Mesendoderm (in vitro differentiated cells): Measurements from ENCODE around the gene UNCX. TPM values are rescaled to one million over a fixed set of nuclear protein-coding genes. Genes with fewer than 3 reads are reported as not detected.

Experiments used
- DNase-seq: peaks from one replicate; pipeline ENCODE4 v3.0.0; 2013
- H2AK5ac ChIP-seq: 2 replicates; pipeline ENCODE4 v1.6.1; 2013; ENCODE audit warnings: low read length, inconsistent platforms
- H2BK120ac ChIP-seq: 2 replicates; pipeline ENCODE4 v1.6.1; 2013; ENCODE audit warnings: low read depth, mild to moderate bottlenecking, low read length, moderate library complexity, mixed read lengths
- H2BK15ac ChIP-seq: replicated peaks from 2 replicates; pipeline ENCODE4 v1.6.1; 2013; ENCODE audit warnings: low read depth, mild to moderate bottlenecking, moderate library complexity
- H2BK5ac ChIP-seq: 2 replicates; pipeline ENCODE4 v1.6.1; 2013; ENCODE audit warnings: low read length, inconsistent platforms
- H3K18ac ChIP-seq: 2 replicates; pipeline ENCODE4 v1.6.1; 2013; ENCODE audit warnings: mild to moderate bottlenecking, low read length, mixed read lengths
- H3K23ac ChIP-seq: one replicate; pipeline ENCODE4 v1.6.1; 2013; ENCODE audit warnings: low read length
- H3K27ac ChIP-seq: 2 replicates; pipeline ENCODE4 v1.5.1; 2013; ENCODE audit warnings: low read depth, mild to moderate bottlenecking, inconsistent platforms, low read length, moderate library complexity
- H3K27me3 ChIP-seq: 2 replicates; pipeline ENCODE4 v1.6.1; 2013; ENCODE audit warnings: low read length, control low read depth, mild to moderate bottlenecking, inconsistent platforms; ENCODE audit not compliant: insufficient read depth, poor library complexity
- H3K36me3 ChIP-seq: 2 replicates; pipeline ENCODE4 v1.6.1; 2013; ENCODE audit warnings: low read length, inconsistent platforms; ENCODE audit not compliant: control insufficient read depth, insufficient read depth
- H3K4ac ChIP-seq: one replicate; pipeline ENCODE4 v1.6.1; 2013; ENCODE audit warnings: low read depth, mild to moderate bottlenecking, low read length, moderate library complexity
- H3K4me1 ChIP-seq: 2 replicates; pipeline ENCODE4 v1.6.1; 2013; ENCODE audit warnings: low read depth, low read length, inconsistent platforms; ENCODE audit not compliant: control insufficient read depth
- H3K4me2 ChIP-seq: 2 replicates; pipeline ENCODE4 v1.6.1; 2013; ENCODE audit warnings: low read length
- H3K4me3 ChIP-seq: 2 replicates; pipeline ENCODE4 v1.5.1; 2013; ENCODE audit warnings: mild to moderate bottlenecking, low read length
- H3K56ac ChIP-seq: one replicate; pipeline ENCODE4 v1.6.1; 2013; ENCODE audit warnings: low read length
- H3K79me1 ChIP-seq: 2 replicates; pipeline ENCODE4 v1.6.1; 2013; ENCODE audit warnings: low read length, inconsistent platforms
- H3K79me2 ChIP-seq: 2 replicates; pipeline ENCODE4 v1.6.1; 2013; ENCODE audit warnings: mild to moderate bottlenecking, low read length; ENCODE audit not compliant: control insufficient read depth, insufficient read depth
- H3K9ac ChIP-seq: 2 replicates; pipeline ENCODE4 v1.6.1; 2013; ENCODE audit warnings: low read length, inconsistent platforms
- H4K5ac ChIP-seq: one replicate; pipeline ENCODE4 v1.6.1; 2013; ENCODE audit warnings: low read length
- H4K8ac ChIP-seq: one replicate; pipeline ENCODE4 v1.6.1; 2013; ENCODE audit warnings: low read depth, mild to moderate bottlenecking, control low read depth, low read length, moderate library complexity
- WGBS: extraction: QIAGEN DNeasy Blood & Tissue Kit; methylation state at CpG from one replicate; pipeline ENCODE4 v1.1.7; 2013; ENCODE audit warnings: low lambda C conversion rate, missing lambda C conversion rate; ENCODE audit not compliant: insufficient coverage; ENCODE audit errors: extremely low coverage; 5-methylcytosine and 5-hydroxymethylcytosine counted together
- polyA plus RNA-seq, 2 experiments: library from polyadenylated mRNA; stranded (reverse); fragments of 200-250 nt; gene quantifications; one replicate each; pipeline ENCODE4 v1.2.3, GENCODE V29; 2013

The UNCX gene
- polyA plus RNA-seq (2013, experiment 1 of 2), result not detected
- polyA plus RNA-seq (2013, experiment 2 of 2), result not detected

GRCh38 chr7:1232623-1233332, at the start of gene UNCX:
Gene UNCX (plus strand): TSS chr7:1232872. CDS start chr7:1233018, 146 bp downstream.
- H3K23ac ChIP-seq, result no peak within 1 kb of the TSS
- H3K9ac ChIP-seq, result no peak within 1 kb of the TSS
- H3K18ac ChIP-seq, result peak within 1 kb of the TSS; percentile 5
- H4K8ac ChIP-seq, result no peak within 1 kb of the TSS
- H2BK15ac ChIP-seq, result no peak within 1 kb of the TSS
- peak; percentile 65 for DNase-seq
- H2BK120ac ChIP-seq, result no peak within 1 kb of the TSS
- no peak within 1 kb of the TSS for H3K4ac ChIP-seq
- H2AK5ac ChIP-seq, result no peak within 1 kb of the TSS
- no peak within 1 kb of the TSS for H3K56ac ChIP-seq
- H4K5ac ChIP-seq, result no peak within 1 kb of the TSS
- WGBS, result no CpG with 5 or more reads among the region's 81 CpGs
- H3K79me1 ChIP-seq, result no peaks in the 10 kb centered on the region
- H3K4me2 ChIP-seq, result no peak within 1 kb of the TSS
- H3K36me3 ChIP-seq, result no peaks in the 10 kb centered on the region
- H3K27ac ChIP-seq, result no peak within 1 kb of the TSS
- no peaks in the 10 kb centered on the region for H3K4me1 ChIP-seq
- H2BK5ac ChIP-seq, result no peak within 1 kb of the TSS
- no peak within 1 kb of the TSS for H3K4me3 ChIP-seq
- H3K27me3 ChIP-seq, result peaks cover 68% of the 10 kb centered on the region
- H3K79me2 ChIP-seq, result no peaks in the 10 kb centered on the region

- no CpG with 5 or more reads among the region's 11 CpGs for WGBS
- Histone ChIP-seq H3K79me1 (no peaks in the 10 kb centered on the region), H3K27me3 (no peaks in the 10 kb centered on the region)
Measured at GRCh38 chr7:1187127-1187526, 45.5 kb upstream of the UNCX start.

GRCh38 chr7:1188720-1189294, 43.9 kb upstream of the UNCX start:
- Histone ChIP-seq H3K23ac (no peak overlapping the region), H3K36me3 (no peaks in the 10 kb centered on the region), H3K79me2 (no peaks in the 10 kb centered on the region), H2BK15ac (no peak overlapping the region), H3K4me1 (no peaks in the 10 kb centered on the region), H4K8ac (no peak overlapping the region), H2BK5ac (no peak overlapping the region), H3K9ac (no peak overlapping the region), H3K4ac (no peak overlapping the region), H2BK120ac (no peak overlapping the region), H3K56ac (no peak overlapping the region), H3K27ac (no peak overlapping the region), H3K27me3 (no peaks in the 10 kb centered on the region), H3K18ac (no peak overlapping the region), H3K4me2 (no peak overlapping the region), H4K5ac (no peak overlapping the region), H3K79me1 (no peaks in the 10 kb centered on the region), H2AK5ac (no peak overlapping the region), H3K4me3 (no peak overlapping the region)
- no peak for DNase-seq
- WGBS, result no CpG with 5 or more reads among the region's 6 CpGs

More at GRCh38 chr7:1187127-1187526, 45.5 kb upstream of the UNCX start:
- H3K18ac ChIP-seq, result no peak overlapping the region
- no peak overlapping the region for H2BK120ac ChIP-seq
- H4K5ac ChIP-seq, result no peak overlapping the region
- no peaks in the 10 kb centered on the region for H3K4me1 ChIP-seq
- H3K56ac ChIP-seq, result no peak overlapping the region
- H3K4me2 ChIP-seq, result no peak overlapping the region
- no peak overlapping the region for H3K4me3 ChIP-seq
- no peaks in the 10 kb centered on the region for H3K79me2 ChIP-seq
- H2BK5ac ChIP-seq, result no peak overlapping the region
- no peak overlapping the region for H3K9ac ChIP-seq
- no peak overlapping the region for H3K4ac ChIP-seq
- H3K36me3 ChIP-seq, result no peaks in the 10 kb centered on the region
- H2AK5ac ChIP-seq, result no peak overlapping the region
- no peak overlapping the region for H3K23ac ChIP-seq
- no peak overlapping the region for H3K27ac ChIP-seq
- no peak overlapping the region for H2BK15ac ChIP-seq
- H4K8ac ChIP-seq, result no peak overlapping the region
- DNase-seq, result no peak

GRCh38 chr7:1189986-1190772, 42.5 kb upstream of the UNCX start:
- no peak overlapping the region for H2BK120ac ChIP-seq
- no peaks in the 10 kb centered on the region for H3K79me1 ChIP-seq
- no peaks in the 10 kb centered on the region for H3K36me3 ChIP-seq
- H3K4me1 ChIP-seq, result no peaks in the 10 kb centered on the region
- H3K23ac ChIP-seq, result no peak overlapping the region
- H2BK5ac ChIP-seq, result no peak overlapping the region
- H3K9ac ChIP-seq, result no peak overlapping the region
- H4K5ac ChIP-seq, result no peak overlapping the region
- no peak overlapping the region for H3K4me3 ChIP-seq
- H3K27me3 ChIP-seq, result no peaks in the 10 kb centered on the region
- H3K4me2 ChIP-seq, result no peak overlapping the region
- no peak overlapping the region for H2BK15ac ChIP-seq
- H3K27ac ChIP-seq, result no peak overlapping the region
- H4K8ac ChIP-seq, result no peak overlapping the region
- H3K18ac ChIP-seq, result no peak overlapping the region
- no CpG with 5 or more reads among the region's 10 CpGs for WGBS
- H3K79me2 ChIP-seq, result no peaks in the 10 kb centered on the region
- no peak overlapping the region for H3K56ac ChIP-seq
- no peak overlapping the region for H3K4ac ChIP-seq
- no peak for DNase-seq
- no peak overlapping the region for H2AK5ac ChIP-seq

GRCh38 chr7:1192171-1192676, 40.4 kb upstream of the UNCX start:
- H3K4ac ChIP-seq, result no peak overlapping the region
- H2BK15ac ChIP-seq, result no peak overlapping the region
- no peak overlapping the region for H4K8ac ChIP-seq
- no peak overlapping the region for H2AK5ac ChIP-seq
- no peak overlapping the region for H4K5ac ChIP-seq
- no CpG with 5 or more reads among the region's 15 CpGs for WGBS
- H3K23ac ChIP-seq, result no peak overlapping the region
- no peak overlapping the region for H3K18ac ChIP-seq
- no peaks in the 10 kb centered on the region for H3K4me1 ChIP-seq
- DNase-seq, result no peak
- H2BK120ac ChIP-seq, result no peak overlapping the region
- H3K9ac ChIP-seq, result no peak overlapping the region
- no peaks in the 10 kb centered on the region for H3K27me3 ChIP-seq
- H2BK5ac ChIP-seq, result no peak overlapping the region
- H3K4me3 ChIP-seq, result no peak overlapping the region
- no peak overlapping the region for H3K27ac ChIP-seq
- no peak overlapping the region for H3K4me2 ChIP-seq
- no peak overlapping the region for H3K56ac ChIP-seq
- H3K79me1 ChIP-seq, result no peaks in the 10 kb centered on the region
- no peaks in the 10 kb centered on the region for H3K36me3 ChIP-seq
- no peaks in the 10 kb centered on the region for H3K79me2 ChIP-seq
